Fibroblast of the aortic adventitia (primary cell): ENCODE results near the gene SRPK2. TPM values are rescaled to one million over a fixed set of nuclear protein-coding genes. Genes with fewer than 3 reads are reported as not detected.

Source experiments
- DNase-seq: peaks from one replicate; pipeline ENCODE4 v3.0.0-alpha.2; 2010; ENCODE audit warnings: low read depth
- H3K4me3 ChIP-seq: 2 replicates; pipeline ENCODE4 v1.5.1; 2011; ENCODE audit warnings: low read depth, mild to moderate bottlenecking, control low read depth, low read length, moderate library complexity
- CTCF ChIP-seq: IDR thresholded peaks from 2 replicates; pipeline ENCODE4 v1.5.1; 2011; ENCODE audit warnings: mild to moderate bottlenecking, low read length, control low read depth, inconsistent platforms; ENCODE audit not compliant: insufficient read depth
- total RNA-seq: library from RNA; depleted of rRNA; stranded (reverse); fragments of >200 nt; gene quantifications from 2 replicates; pipeline ENCODE4 v1.2.3, GENCODE V29; 2012; ENCODE audit warnings: low replicate concordance

The SRPK2 gene
- total RNA-seq, 1 donor, result 50.8 TPM

- no peak for TF ChIP-seq CTCF
- no peak overlapping the region for H3K4me3 ChIP-seq
- no peak for DNase-seq
These were observed 159.1 kb downstream of the SRPK2 start for GRCh38 chr7:105229641-105230040.

GRCh38 chr7:105228555-105228954 lies 160.2 kb downstream of the SRPK2 start:
- no peak overlapping the region for H3K4me3 ChIP-seq
- no peak for DNase-seq
- TF ChIP-seq CTCF, result no peak

GRCh38 chr7:105227391-105227790 lies 161.3 kb downstream of the SRPK2 start:
- no peak overlapping the region for H3K4me3 ChIP-seq
- DNase-seq, result no peak
- no peak for TF ChIP-seq CTCF

- no peak overlapping the region for H3K4me3 ChIP-seq
- peak; percentile 87 for DNase-seq
- TF ChIP-seq CTCF, result peak; percentile 1
These were observed 163.7 kb downstream of the SRPK2 start for GRCh38 chr7:105224884-105225651.

GRCh38 chr7:105222953-105223352 lies 165.8 kb downstream of the SRPK2 start:
- TF ChIP-seq CTCF, result no peak
- no peak overlapping the region for H3K4me3 ChIP-seq
- no peak for DNase-seq

- no peak for TF ChIP-seq CTCF
- no peak overlapping the region for H3K4me3 ChIP-seq
- peak; percentile 74 for DNase-seq
These were observed 169.0 kb downstream of the SRPK2 start for GRCh38 chr7:105219771-105220160.
